Measurements from ENCODE around the gene RAB11FIP3.
"Not testable (repeated sequence)": the region's sequence is repeated elsewhere in the genome, so short reads cannot be mapped to it uniquely, and the experiment has no call there.

Gene RAB11FIP3

DNA sequence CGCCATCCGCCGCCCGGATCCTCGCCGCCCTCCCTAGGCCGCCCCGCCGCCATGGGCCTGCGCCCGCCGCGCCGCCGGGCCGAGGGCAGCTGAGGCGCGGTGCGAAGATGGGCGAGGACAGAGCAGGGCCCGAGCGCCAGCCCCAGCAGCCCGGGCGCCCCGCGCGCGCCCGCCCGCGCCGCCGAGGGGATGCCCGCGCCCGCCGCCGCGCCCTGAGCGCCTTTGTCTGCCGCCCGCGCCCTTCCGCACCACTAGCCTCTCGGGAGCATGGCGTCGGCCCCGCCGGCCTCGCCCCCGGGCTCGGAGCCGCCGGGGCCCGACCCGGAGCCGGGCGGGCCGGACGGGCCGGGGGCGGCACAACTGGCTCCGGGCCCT lies 278 bp downstream of the RAB11FIP3 start:
- peak in 2 of 3 donors; percentile 39 to 67 for DNase-seq

DNA sequence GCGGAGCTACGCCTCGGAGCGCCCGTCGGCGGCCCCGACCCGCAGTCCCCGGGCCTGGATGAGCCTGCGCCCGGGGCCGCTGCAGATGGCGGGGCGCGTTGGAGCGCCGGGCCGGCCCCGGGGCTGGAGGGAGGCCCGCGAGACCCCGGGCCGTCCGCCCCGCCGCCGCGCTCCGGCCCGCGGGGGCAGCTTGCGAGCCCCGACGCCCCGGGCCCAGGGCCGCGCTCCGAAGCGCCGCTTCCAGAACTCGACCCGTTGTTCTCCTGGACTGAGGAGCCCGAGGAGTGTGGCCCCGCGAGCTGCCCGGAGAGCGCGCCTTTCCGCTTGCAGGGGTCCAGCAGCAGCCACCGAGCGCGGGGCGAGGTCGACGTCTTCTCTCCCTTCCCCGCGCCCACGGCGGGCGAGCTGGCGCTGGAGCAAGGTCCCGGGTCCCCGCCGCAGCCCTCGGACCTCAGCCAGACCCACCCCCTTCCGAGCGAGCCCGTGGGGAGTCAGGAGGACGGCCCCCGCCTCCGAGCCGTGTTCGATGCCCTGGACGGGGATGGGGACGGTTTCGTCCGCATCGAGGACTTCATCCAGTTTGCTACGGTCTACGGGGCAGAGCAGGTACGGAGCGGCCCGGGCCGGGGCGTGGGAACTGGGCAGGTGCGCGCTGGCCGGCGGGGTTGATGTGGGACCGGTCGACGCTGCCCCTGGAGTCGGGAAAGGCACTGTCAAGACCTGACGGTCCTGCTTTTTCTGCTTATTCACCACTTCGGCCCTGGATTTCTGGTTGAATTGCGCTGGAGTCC lies 861 bp downstream of the RAB11FIP3 start:
- peak in 2 of 3 donors; percentile 6 to 34 for DNase-seq

DNA sequence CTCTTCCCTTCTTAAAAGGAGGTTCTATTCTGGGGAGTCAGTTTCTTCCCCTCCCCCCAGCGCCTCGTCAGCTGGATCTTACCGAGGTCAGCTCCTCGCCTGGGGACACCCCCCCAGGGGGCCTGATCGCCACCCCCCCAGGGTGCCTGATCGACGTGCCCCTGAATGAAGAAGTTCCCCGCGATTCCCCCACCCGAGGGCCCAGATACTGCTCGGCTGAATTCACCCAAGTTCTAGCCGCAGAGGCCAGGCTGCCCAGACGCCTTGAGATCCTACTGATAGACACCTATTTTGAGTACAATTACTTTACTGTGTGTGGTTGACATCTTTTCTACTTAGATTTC lies 1.4 kb downstream of the RAB11FIP3 start:
- peak in 2 of 3 donors; percentile 19 to 22 for DNase-seq

DNA sequence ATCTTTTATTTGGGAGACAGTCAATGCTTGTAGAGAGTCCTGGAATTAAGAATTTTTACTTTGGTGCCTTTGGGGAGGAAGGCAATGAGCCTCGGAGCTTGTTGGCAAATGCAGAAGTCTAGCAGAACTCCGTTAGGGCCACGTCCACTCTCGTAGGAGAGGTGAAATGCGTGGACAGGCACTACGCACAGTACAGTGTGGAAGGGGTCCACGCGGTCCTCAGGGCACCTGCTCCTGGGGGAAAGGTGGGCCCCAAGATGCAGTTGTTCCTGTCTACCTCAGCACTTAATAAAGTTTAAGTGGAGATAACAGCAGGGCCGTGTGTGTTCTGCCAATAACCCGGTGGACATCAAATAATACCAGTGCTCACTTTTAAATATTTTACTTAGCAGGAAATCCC lies 1.8 kb downstream of the RAB11FIP3 start:
- DNase-seq, result peak in 1 of 3 donors; percentile 6

DNA sequence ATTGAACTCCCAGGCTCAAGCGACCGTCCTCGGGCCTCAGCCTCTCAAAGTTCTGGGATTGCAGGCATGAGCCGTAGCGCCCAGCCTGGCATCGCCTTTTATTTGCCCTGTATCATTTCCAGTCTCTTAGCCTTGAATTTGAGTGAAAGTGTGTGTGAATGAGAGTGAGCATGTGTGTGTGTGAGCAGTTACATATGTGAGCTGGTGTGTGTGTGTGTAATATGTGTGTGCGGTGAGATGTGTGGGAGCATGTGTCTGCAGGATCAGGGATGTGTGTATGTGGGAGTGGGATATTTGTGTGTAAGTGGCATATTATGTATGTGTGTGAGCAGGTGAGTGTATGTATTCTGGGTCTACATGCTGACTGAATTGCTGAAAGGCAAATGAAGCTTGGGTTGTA lies 5.5 kb downstream of the RAB11FIP3 start:
- DNase-seq, result no peak

DNA sequence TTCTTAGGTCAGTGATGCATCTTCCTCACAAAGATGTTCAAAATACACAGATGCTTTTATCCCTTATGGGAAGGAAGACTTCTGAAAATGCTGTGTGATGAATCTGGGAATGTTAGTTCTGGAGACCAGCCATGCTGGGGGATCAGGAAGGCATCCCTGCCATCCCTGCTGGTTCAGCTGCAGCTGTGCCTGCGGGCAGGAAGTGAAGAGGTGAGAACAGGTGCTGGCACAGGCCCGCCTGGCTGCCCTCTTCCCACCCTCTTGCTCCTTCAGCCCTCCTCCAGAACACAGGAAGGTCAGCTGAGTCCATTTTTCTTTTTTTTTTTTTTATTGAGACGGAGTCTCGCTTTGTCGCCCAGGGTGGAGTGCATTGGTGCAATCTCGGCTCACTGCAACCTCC lies 15.2 kb downstream of the RAB11FIP3 start:
- no peak for DNase-seq

DNA sequence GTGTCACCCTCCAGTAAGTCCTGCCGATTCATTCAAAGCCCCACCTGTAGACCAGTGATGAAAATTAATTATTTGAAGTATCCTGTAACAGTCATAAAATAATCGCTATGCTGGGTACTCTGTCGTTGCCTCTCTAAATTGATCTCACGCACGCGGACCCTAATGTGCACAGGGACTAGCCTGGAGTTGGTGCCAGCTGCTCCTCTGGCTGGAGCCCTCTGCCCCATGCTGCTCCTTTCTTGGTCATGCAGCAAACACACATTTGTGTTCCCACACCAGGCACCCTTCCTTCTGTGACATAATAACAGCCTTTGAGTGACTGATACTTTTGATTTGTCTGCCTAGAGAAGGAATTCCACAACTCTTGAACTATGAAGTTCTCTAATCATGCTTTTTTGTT lies 16.0 kb downstream of the RAB11FIP3 start:
- no peak for DNase-seq

DNA sequence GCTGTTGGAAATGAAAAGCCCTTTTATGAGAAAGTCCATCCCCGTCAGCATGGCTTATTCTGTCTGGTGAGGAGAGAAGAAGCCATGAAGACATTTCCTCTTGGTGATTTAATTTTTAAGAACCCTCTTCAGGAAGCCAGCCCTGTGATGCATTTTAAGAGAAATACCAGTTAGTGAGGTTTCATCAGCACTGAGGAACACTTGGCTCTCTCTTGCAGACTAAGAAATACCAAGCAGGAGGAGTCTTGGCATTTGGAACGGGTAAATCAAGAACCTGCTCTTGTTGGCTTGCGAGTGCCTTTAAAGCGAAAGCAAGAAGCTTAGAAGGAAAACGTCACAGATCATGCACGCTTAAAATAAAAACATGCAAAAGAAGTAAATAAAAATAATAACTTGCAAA lies 17.5 kb downstream of the RAB11FIP3 start:
- no peak for DNase-seq

DNA sequence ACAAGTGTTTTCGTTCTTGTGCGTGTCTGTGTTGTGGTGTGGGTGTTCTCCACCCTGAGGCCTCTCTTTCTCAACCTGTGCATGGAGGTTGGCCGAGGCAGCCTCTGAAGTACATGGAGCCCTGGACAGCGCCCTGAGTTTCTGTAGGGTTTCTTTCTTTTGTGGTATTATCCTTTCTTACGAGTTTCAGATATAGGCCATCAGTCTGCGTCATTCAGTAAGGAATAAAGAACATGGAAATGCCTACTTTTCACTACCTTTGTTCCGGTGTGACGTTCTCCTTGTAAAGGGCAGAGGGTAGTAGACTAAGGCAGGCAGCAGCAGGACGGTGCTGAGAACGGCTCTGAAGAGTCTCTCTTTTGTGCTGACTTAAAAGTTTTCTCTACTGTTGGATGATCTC lies 18.6 kb downstream of the RAB11FIP3 start:
- DNase-seq, result no peak

DNA sequence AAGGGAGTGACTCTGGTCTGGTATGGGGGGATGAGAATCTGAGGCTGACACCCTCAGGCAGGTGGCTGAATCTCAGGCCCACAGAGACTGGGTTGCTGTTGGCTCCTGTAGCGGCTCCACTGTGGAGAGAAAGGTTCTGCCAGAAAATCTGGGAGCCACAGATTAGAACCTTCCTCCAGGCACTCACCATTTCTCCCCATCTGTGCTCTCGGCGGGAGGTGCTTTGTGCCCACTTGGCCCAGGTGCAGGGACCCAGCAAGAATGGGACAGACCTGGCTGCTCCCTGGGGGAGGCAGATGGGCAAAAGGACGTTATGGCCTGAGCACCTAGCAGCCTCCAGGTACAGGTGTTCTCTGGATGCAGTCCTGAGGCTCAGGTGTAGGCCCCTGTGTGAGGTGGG lies 20.1 kb downstream of the RAB11FIP3 start:
- DNase-seq, result no peak

DNA sequence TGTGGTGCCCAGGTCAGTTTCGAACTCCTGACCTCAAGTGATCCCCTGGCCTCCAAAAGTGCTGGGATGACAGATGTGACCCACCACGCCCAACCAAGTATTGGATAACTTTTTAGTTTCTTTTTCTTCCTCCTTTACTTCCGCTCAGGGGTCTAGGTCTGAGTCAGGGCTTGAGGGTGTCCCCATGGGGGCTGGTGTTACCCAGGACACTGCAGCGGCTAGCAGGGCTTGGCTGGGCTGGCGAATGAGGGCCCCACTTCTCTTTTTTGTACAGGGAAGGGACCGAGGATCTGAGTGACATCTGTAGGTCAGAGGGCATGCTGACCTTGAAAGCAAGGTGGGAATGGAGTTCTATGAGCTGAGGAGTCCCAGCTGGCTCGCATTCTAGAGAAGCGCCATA lies 24.9 kb downstream of the RAB11FIP3 start:
- peak; percentile 24 to 40 (median 29) for DNase-seq

DNA sequence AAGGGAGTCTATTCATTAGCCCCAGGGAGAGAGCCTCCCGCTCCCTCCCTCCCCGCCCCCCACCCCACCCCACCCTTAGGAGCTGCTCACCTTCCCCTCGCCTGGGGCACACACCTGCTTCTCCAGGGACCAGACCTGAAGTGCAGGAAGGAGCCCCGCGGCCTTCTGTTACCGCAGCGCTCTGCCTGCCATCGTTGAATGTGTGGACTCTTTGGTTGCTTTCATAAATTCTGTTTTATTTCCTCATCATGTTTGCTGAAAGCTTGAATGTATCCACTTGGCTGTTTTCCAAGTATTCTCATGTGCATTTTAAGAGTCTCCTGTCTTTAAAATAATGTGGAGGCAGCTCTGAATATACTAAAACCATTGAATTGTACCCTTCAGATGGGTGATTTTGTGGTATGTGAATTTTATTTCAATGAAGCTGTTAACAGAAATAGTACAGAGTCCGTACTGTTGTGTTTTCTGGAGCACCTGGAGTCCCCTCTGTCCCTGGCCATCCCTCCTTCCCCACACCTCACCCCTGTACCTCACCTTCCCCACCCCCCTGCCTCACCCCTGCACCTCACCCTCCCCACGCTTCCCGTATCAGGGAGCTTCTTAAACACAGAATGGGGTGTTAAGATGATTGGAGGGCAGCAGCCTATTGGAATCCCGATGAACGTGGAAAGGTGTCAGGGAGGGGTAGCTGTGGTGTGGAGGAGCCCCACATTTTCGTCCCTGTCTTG lies 25.5 kb downstream of the RAB11FIP3 start:
- no peak for DNase-seq

DNA sequence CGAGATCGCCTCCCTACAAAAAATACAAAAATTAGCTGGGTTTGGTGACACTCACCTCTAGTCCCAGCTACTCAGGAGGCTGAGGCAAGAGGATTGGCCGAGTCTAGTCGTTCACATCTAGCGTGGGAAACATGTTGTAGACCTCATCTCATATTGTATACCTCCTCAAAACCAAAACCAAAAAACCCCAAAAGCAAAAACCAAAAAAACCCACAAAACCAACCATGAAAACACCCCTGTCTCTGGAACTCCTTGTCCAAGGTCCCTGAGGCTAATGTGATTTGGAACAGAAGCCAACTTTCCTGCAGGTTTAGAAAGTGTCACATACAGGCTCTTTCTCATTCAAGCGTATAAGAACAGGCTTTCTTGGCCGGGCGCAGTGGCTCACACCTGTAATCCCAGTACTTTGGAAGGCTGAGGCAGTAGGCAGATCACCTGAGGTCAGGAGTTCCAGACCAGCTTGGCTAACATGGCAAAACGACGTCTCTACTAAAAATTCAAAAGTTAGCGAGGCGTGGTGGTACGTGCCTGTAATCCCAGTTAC lies 29.0 kb downstream of the RAB11FIP3 start:
- DNase-seq, result no peak

DNA sequence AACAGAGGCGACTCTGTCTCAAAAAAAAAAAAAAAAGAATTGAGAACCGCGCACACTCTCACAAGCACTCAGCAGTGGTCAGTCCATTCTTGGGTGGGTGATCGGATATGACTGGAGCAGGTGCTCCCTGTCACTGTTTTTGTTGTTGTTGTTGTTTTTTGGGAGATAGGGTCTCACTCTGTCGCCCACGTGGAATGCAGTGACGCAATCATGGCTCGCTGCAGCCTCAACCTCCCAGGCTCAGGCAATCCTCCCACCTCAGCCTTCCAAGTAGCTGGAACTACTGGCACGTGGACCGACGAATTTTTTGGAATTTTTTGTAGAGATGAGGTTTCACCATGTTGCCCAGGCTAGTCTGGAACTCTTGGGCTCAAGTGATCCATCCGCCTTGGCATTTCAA lies 30.0 kb downstream of the RAB11FIP3 start:
- no peak for DNase-seq

DNA sequence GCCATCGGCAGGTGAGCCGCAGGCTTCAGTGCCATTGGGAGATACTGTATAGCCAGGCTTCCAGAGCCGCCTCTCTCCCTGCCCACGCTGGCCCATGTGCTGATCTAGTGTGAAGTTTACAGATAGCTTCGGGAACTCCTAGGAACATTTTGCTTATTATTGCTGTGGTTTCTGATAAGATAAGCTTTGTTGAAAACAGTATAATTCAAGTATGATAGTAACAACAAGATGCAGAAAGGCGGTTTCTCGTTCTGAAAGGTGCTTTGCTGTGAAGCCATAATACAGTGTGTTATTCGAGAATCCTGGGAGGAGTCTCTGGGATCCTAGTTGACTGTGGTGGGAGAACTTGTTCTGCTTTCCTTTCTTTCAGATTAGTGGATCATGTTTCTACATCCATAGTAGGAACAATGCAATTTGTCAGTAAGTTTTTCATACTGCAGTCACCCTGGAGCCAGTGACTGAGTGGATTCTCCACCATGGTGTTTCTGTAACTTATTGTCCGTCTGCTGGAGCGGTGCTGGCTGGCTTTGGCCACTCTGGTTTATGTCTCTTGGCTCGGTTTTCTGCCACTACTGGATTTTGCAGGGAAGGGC lies 31.5 kb downstream of the RAB11FIP3 start:
- no peak for DNase-seq

DNA sequence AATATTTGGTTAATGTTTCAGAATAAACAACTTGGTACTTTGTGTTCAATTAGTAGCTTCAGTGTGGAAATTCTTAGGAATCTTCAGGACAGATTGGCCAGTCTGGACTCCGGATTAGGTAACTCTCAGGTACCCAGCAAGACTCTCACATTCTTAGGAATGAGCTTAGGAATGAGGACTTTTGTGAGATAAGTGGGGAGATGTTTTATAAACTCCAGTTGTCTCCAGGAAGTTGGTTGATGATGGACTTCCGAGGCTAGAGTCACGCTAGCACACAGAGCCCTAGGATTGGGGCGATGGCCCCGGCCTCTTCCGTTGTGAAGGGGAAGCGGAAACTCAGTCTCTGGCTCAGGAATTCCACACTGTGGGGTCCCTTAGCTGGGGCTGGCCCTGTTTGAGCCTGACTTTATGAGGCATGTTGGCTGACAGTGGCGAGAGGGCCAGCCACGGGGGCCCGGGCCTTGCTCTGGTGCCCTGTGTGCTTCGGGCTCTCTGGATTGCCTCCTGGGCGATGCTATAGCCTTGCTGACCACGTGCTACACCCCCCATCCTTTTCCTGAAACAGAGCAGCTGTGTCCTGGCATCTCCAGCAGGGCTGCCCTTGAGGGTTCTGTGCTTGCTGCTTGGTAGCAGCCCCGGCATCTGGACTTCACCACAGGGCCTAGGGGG lies 32.4 kb downstream of the RAB11FIP3 start:
- DNase-seq, result peak in 1 of 3 donors; percentile 5

DNA sequence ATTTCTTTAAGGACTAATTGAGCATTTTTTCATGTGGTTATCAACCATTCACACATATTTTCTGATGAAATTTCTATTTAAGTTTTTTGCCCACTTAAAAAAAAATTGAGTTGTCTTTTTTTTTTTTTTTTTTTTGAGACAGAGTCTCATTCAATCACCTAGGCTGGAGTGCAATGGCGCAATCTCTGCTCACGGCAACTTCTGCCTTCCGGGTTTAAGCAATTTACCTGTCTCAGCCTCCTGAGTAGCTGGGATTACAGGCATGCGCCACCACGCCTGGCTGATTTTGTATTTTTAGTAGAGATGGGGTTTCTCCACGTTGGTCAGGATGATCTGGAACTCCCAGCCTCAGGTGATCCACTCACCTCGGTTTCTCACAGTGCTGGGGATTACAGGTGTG lies 34.3 kb downstream of the RAB11FIP3 start:
- DNase-seq, result no peak

DNA sequence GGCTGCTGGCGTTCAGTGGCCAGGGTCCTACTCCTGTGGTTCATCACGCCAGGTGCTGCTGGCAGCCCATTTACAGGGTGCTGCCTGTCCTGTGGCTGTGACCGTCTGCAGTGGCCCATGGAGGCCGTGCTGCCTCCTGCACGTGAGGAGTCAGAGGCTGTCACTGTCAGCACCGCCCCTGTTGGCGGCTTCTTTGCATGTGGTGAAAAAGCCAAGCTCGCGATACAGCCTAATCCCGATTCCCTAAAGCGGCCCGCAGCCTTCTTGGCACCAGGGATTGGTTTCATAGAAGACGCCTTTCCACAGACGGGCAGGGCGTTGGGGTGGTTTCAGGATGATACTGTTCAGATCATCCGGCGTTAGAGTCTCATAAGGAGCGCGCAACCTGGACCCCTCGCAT lies 35.3 kb downstream of the RAB11FIP3 start:
- no peak for DNase-seq

DNA sequence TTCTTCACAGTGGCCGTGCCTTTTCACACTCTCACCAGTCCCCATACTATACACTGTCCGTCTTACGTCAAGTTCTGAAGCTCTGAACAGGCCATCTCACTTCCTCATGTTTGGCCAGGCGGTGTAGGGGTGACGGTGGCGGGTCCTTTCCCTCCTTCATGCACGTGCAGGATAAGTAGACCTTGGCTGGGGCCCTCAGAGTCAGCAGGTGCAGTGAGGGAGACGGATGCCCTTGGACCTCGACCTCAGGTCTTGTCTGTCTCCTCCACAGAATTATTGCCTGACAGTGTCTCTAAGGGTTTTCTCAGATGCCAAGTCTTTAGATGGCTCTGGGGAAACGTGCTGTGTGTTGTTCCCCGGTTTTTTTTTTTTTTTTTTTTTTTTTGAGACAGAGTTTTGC lies 37.6 kb downstream of the RAB11FIP3 start:
- DNase-seq, result no peak

DNA sequence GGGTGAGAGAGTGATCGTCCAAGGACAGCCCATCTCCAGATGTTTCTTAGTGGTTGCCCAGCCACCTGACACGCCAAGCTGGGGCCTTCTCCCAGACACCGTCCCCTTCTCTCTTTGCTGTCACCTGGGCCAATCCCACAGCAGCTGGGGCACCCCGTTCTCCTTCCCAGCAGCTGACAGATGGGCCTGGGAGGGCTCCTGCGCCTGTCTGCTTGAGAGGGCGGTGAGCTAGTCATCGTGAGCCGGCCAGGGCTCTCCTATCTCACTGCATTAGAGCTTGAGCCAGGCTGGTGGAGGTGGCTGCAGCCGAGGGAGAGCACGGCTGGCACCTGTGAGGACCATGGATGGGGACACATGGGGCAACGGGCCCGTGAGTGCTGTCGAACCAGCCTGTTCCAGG lies 41.2 kb downstream of the RAB11FIP3 start:
- DNase-seq, result no peak

DNA sequence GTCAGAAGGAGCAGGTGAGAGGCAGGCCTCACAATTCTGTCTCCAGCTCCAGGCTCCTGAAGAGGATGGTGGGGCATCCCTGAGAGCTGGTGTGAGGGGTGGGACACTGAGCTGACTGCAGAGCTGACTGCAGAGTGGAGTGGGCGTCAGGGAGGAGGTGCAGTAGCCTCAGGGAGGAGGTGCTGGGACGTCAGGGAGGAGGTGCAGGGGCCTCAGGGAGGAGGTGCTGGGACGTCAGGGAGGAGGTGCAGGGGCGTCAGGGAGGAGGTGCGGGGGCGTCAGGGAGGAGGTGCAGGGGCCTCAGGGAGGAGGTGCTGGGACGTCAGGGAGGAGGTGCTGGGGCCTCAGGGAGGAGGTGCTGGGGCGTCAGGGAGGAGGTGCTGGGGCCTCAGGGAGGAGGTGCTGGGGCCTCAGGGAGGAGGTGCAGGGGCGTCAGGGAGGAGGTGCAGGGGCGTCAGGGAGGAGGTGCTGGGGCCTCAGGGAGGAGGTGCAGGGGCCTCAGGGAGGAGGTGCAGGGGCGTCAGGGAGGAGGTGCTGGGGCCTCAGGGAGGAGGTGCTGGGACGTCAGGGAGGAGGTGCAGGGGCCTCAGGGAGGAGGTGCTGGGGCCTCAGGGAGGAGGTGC lies 41.9 kb downstream of the RAB11FIP3 start:
- DNase-seq, result not testable (repeated sequence)

DNA sequence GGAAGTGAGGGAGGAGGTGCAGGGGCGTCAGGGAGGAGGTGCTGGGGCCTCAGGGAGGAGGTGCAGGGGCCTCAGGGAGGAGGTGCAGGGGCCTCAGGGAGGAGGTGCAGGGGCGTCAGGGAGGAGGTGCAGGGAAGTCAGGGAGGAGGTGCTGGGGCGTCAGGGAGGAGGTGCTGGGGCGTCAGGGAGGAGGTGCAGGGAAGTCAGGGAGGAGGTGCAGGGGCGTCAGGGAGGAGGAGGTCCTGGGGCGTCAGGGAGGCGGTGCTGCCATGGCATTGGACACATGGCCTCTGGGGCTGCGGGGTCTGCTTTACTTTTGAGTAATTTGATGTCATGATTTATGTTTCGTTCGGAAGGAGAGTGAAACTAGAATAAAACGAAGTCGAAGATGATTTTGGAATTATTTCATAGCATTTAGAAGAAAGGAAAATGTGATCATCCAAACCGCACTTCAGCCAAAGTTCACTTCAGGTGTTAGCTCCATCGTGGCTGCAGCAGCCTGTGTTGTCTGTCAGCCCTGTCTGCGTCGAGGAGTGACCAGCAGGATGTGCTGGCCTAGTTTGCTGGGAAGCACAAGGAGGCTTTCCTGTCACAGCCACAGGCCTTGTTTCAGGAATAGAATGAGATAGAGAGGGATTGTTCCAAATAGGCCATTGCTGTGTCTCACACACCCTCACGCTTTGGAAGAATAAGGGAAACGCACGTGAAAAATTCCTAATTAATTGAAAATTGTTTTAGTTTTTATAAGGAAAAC lies 42.8 kb downstream of the RAB11FIP3 start:
- no peak for DNase-seq

Data from suppressor macrophage treated with lipopolysaccharide for 1 hour (primary cell).